HG03103 (cell line): Measurements from ENCODE around the gene TMEM237.
"Not testable (repeated sequence)": the region's sequence is repeated elsewhere in the genome, so short reads cannot be mapped to it uniquely, and the experiment has no call there.

Experiments used
- ATAC-seq: cut with Tn5 transposase; IDR thresholded peaks from one replicate; pipeline ENCODE4 v1.9.1; 2021; ENCODE audit warnings: low read depth; ENCODE audit not compliant: unreplicated experiment

The TMEM237 gene

GRCh38 chr2:201643216-201643890 is at the start of gene TMEM237:
Gene TMEM237, minus strand, starts transcription at chr2:201643503. Its CDS starts 103 bp downstream, at chr2:201643400.
- peak; percentile 45 for ATAC-seq

GRCh38 chr2:201685156-201685555 is 41.9 kb upstream of the TMEM237 start:
- ATAC-seq, result no peak

GRCh38 chr2:201680743-201681142 is 37.4 kb upstream of the TMEM237 start:
- no peak for ATAC-seq

- ATAC-seq, result no peak
Observed at GRCh38 chr2:201678401-201678800, 35.1 kb upstream of the TMEM237 start.

GRCh38 chr2:201675454-201675853 is 32.2 kb upstream of the TMEM237 start:
- ATAC-seq, result no peak

- no peak for ATAC-seq
Observed at GRCh38 chr2:201674794-201675193, 31.5 kb upstream of the TMEM237 start.

GRCh38 chr2:201674298-201674697 is 31.0 kb upstream of the TMEM237 start:
- ATAC-seq, result no peak

- ATAC-seq, result no peak
Observed at GRCh38 chr2:201673546-201673945, 30.2 kb upstream of the TMEM237 start.

- ATAC-seq, result not testable (repeated sequence)
Observed at GRCh38 chr2:201671205-201671604, 27.9 kb upstream of the TMEM237 start.

GRCh38 chr2:201669865-201670264 is 26.6 kb upstream of the TMEM237 start:
- no peak for ATAC-seq

- no peak for ATAC-seq
Observed at GRCh38 chr2:201668402-201668910, 25.2 kb upstream of the TMEM237 start.

- ATAC-seq, result no peak
Observed at GRCh38 chr2:201664334-201664733, 21.0 kb upstream of the TMEM237 start.

GRCh38 chr2:201661366-201661765 is 18.1 kb upstream of the TMEM237 start:
- ATAC-seq, result no peak

GRCh38 chr2:201660293-201660895 is 17.1 kb upstream of the TMEM237 start:
- no peak for ATAC-seq

GRCh38 chr2:201656740-201657139 is 13.4 kb upstream of the TMEM237 start:
- no peak for ATAC-seq

- ATAC-seq, result no peak
Observed at GRCh38 chr2:201656102-201656501, 12.8 kb upstream of the TMEM237 start.

- ATAC-seq, result no peak
Observed at GRCh38 chr2:201654616-201655384, 11.5 kb upstream of the TMEM237 start.

GRCh38 chr2:201653221-201653620 is 9.9 kb upstream of the TMEM237 start:
- no peak for ATAC-seq

- no peak for ATAC-seq
Observed at GRCh38 chr2:201649442-201649841, 6.1 kb upstream of the TMEM237 start.

- ATAC-seq, result no peak
Observed at GRCh38 chr2:201647431-201647830, 4.1 kb upstream of the TMEM237 start.

GRCh38 chr2:201644001-201644400 is 698 bp upstream of the TMEM237 start:
- no peak for ATAC-seq
